Osteoblast (primary cell): ENCODE results near the gene TRIM22. TPM values are rescaled to one million over a fixed set of nuclear protein-coding genes. Genes with fewer than 3 reads are reported as not detected.

Experiments
- DNase-seq: peaks from one replicate; pipeline ENCODE4 v3.0.0; 2011; ENCODE audit warnings: low spot score, mixed read lengths; ENCODE audit not compliant: insufficient read length; ENCODE audit errors: missing footprints
- H2AFZ ChIP-seq: 2 replicates; pipeline ENCODE4 v1.6.0; 2011; ENCODE audit warnings: mild to moderate bottlenecking, low read length
- H3K27ac ChIP-seq: 2 replicates; pipeline ENCODE4 v1.5.1; 2011; ENCODE audit warnings: mild to moderate bottlenecking, low read depth, low read length, moderate library complexity
- H3K27me3 ChIP-seq: 2 replicates; pipeline ENCODE4 v1.6.0; 2012; ENCODE audit warnings: mild to moderate bottlenecking, control low read depth, inconsistent platforms, low read length, moderate library complexity; ENCODE audit not compliant: insufficient read depth
- H3K36me3 ChIP-seq: 2 replicates; pipeline ENCODE4 v1.5.1; 2011; ENCODE audit warnings: mild to moderate bottlenecking, low read length, control low read depth, moderate library complexity; ENCODE audit not compliant: insufficient read depth
- H3K4me1 ChIP-seq: 2 replicates; pipeline ENCODE4 v1.5.1; 2011; ENCODE audit warnings: mild to moderate bottlenecking, low read length, control low read depth, moderate library complexity; ENCODE audit not compliant: insufficient read depth
- H3K4me2 ChIP-seq: 2 replicates; pipeline ENCODE4 v1.6.0; 2011; ENCODE audit warnings: mild to moderate bottlenecking, low read length; ENCODE audit not compliant: insufficient read depth
- H3K4me3 ChIP-seq: fragments of 200-600 bp; sonication (generic); 3 replicates; pipeline ENCODE4 v1.5.1; 2012; ENCODE audit warnings: mild to moderate bottlenecking, low read length, inconsistent platforms; ENCODE audit not compliant: insufficient read depth
- H3K79me2 ChIP-seq: 2 replicates; pipeline ENCODE4 v1.6.0; 2012; ENCODE audit warnings: mild to moderate bottlenecking, low read length, control low read depth, inconsistent platforms; ENCODE audit not compliant: insufficient read depth
- H3K9me3 ChIP-seq: 2 replicates; pipeline ENCODE4 v1.5.1; 2011; ENCODE audit warnings: low read depth, low read length, control low read depth
- H4K20me1 ChIP-seq: 2 replicates; pipeline ENCODE4 v1.6.0; 2012; ENCODE audit warnings: mild to moderate bottlenecking, low read length, control low read depth; ENCODE audit not compliant: insufficient read depth
- total RNA-seq: library from RNA; depleted of rRNA; stranded (reverse); fragments of >200 nt; gene quantifications from 2 replicates; pipeline ENCODE4 v1.2.3, GENCODE V29; 2012
- TF ChIP-seq, protein P1 (sequence below): IDR thresholded peaks from 2 replicates; pipeline ENCODE4 v1.5.1; 2011; ENCODE audit warnings: mild to moderate bottlenecking, low read depth, low read length, moderate library complexity; ENCODE audit errors: extremely low read depth

TRIM22 gene
- total RNA-seq, 1 donor, result 152 TPM

DNA sequence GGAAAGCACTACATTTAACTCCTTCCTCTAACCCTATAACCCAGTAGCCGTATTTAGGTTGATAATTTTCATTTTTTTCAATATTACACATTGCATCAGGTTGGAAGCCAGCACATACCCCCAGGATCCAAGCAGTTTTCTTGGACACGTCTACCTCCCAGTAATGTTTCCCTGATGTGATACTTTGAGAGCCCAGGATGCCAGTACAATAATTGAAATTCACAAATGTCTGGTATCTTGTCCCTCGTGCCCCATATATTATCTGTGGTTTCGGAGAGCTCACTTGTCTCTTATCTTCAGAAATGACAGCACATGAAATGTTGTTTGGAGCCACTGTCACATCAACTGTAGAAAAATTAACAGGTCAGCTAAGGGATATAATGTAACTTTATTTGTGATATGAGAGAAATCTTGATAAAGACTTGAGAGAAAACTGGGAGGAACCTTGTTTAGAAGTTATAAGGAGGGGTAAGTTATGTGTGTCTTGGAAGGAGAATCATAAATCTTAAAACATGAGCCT, 24.5 kb upstream of the TRIM22 start:
- Histone ChIP-seq H3K36me3 (peaks cover 57% of the 10 kb centered on the region), H2AFZ (no peak overlapping the region), H3K4me2 (no peak overlapping the region), H3K79me2 (no peaks in the 10 kb centered on the region), H3K27me3 (no peaks in the 10 kb centered on the region), H3K4me3 (no peak overlapping the region), H3K4me1 (peaks cover 4% of the 10 kb centered on the region), H3K9me3 (no peaks in the 10 kb centered on the region), H4K20me1 (no peaks in the 10 kb centered on the region), H3K27ac (no peak overlapping the region)
- TF ChIP-seq, protein P1, sequence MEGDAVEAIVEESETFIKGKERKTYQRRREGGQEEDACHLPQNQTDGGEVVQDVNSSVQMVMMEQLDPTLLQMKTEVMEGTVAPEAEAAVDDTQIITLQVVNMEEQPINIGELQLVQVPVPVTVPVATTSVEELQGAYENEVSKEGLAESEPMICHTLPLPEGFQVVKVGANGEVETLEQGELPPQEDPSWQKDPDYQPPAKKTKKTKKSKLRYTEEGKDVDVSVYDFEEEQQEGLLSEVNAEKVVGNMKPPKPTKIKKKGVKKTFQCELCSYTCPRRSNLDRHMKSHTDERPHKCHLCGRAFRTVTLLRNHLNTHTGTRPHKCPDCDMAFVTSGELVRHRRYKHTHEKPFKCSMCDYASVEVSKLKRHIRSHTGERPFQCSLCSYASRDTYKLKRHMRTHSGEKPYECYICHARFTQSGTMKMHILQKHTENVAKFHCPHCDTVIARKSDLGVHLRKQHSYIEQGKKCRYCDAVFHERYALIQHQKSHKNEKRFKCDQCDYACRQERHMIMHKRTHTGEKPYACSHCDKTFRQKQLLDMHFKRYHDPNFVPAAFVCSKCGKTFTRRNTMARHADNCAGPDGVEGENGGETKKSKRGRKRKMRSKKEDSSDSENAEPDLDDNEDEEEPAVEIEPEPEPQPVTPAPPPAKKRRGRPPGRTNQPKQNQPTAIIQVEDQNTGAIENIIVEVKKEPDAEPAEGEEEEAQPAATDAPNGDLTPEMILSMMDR, result no peak
- DNase-seq, result no peak

DNA sequence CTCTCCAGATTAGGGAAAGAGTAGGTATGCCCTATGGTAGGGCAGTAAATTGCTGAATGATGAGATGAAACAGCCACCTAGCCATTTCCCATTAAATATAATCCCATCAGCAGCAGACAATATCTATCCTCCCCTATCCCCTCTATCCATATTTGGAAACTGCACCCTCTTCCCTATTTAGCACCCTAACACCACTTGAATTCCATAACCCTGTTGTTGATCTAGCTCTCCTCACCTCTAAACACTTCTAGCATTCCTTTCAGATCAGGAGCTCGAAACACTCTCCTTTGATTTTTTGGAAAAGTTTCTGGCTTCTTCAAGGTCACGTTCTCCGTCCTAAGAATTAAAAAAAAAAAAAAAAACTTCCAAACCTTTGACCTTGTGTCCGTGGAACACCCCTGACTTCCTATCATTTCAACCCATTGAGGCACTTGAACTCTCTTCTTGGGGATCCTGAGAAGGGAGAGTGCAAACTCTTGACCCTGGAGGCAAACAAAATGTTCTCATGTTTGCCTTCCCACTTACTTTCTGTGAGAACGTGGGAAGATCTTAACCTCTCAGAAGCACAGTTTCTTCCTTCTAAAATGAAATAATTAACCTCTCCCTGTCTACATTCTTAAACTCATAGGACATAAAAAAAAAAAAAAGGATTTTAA, 23.7 kb upstream of the TRIM22 start:
- Histone ChIP-seq H3K4me2 (no peak overlapping the region), H4K20me1 (no peaks in the 10 kb centered on the region), H3K27me3 (no peaks in the 10 kb centered on the region), H2AFZ (no peak overlapping the region), H3K36me3 (peaks cover 64% of the 10 kb centered on the region), H3K27ac (peak overlapping the region; percentile 28), H3K4me1 (peaks cover 7% of the 10 kb centered on the region), H3K4me3 (no peak overlapping the region), H3K79me2 (peaks cover 5% of the 10 kb centered on the region), H3K9me3 (no peaks in the 10 kb centered on the region)
- TF ChIP-seq, protein P1, result no peak
- no peak for DNase-seq

DNA sequence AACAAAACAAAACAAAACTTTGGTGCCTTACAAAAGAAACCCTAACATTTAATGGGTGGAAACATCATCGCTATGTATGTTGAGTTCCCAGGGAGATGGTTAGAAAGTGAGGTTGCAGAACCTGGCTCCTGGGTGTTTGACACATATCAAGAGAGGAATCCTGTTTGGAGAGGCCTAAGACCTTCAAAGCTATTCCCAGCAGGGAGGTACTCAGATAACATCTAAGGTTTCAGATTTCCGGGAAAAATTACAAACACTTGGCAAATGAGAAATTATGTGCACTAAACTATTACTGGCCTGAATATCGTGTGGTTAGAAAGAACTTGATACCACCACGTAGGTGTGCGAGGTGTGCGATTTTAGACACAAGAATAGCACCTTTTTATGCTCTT, 23.2 kb upstream of the TRIM22 start:
- Histone ChIP-seq H3K27ac (peak overlapping the region; percentile 28), H3K9me3 (no peaks in the 10 kb centered on the region), H3K27me3 (no peaks in the 10 kb centered on the region), H2AFZ (no peak overlapping the region), H3K4me3 (no peak overlapping the region), H3K4me2 (no peak overlapping the region), H4K20me1 (no peaks in the 10 kb centered on the region), H3K79me2 (peaks cover 5% of the 10 kb centered on the region), H3K36me3 (peaks cover 66% of the 10 kb centered on the region), H3K4me1 (peaks cover 11% of the 10 kb centered on the region)
- TF ChIP-seq, protein P1, result no peak
- no peak for DNase-seq

DNA sequence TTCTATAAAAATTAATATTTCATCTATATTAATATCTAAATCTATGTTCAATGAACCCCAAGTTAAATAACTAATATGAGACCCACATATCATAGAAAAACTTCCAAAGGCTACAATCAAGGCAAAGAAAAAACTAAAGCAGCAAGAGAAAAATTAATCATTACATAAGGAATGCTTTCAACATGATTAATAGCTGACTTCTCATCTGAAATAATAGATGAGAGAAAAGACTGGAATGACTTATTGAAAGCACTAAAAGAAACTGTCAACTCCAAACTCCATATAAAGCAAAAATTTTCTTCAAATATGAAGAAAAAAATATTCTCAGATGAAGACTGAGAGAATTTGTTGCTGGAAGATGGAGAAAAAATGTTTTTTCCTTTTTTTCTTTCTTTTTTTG, 17.8 kb upstream of the TRIM22 start:
- H3K27me3 ChIP-seq, result no peaks in the 10 kb centered on the region
- H3K36me3 ChIP-seq, result peaks cover 30% of the 10 kb centered on the region
- H4K20me1 ChIP-seq, result no peaks in the 10 kb centered on the region
- TF ChIP-seq, protein P1, result no peak
- no peaks in the 10 kb centered on the region for H3K9me3 ChIP-seq
- H2AFZ ChIP-seq, result no peak overlapping the region
- peak overlapping the region; percentile 45 for H3K27ac ChIP-seq
- no peak for DNase-seq
- no peak overlapping the region for H3K4me3 ChIP-seq
- peaks cover 17% of the 10 kb centered on the region for H3K4me1 ChIP-seq
- H3K4me2 ChIP-seq, result no peak overlapping the region
- peaks cover 16% of the 10 kb centered on the region for H3K79me2 ChIP-seq
